Cardiac muscle cell (in vitro differentiated cells and primary cell): ENCODE results near the gene PFKL. TPM values are rescaled to one million over a fixed set of nuclear protein-coding genes. Genes with fewer than 3 reads are reported as not detected.
"Not testable (repeated sequence)": the region's sequence is repeated elsewhere in the genome, so short reads cannot be mapped to it uniquely, and the experiment has no call there.

Source experiments
- DNase-seq, 2 donors: peaks; one replicate each; pipeline versions ENCODE4 v3.0.0 to v3.0.0-alpha.2; 2010 to 2017; ENCODE audit warnings: low read depth in 1 of 2, low spot score in 1 of 2
- H3K27ac ChIP-seq: fragments of 200-600 bp; sonication (generic); 2 replicates; pipeline ENCODE4 v1.5.1; 2016
- H3K27me3 ChIP-seq: fragments of 200-600 bp; sonication (generic); 2 replicates; pipeline ENCODE4 v1.6.0; 2016; ENCODE audit warnings: control low read depth
- H3K36me3 ChIP-seq: fragments of 200-600 bp; sonication (generic); 2 replicates; pipeline ENCODE4 v1.5.1; 2016; ENCODE audit warnings: control low read depth
- H3K4me1 ChIP-seq: fragments of 200-600 bp; sonication (generic); 2 replicates; pipeline ENCODE4 v1.8.1; 2017; ENCODE audit warnings: low read depth, mild to moderate bottlenecking, mixed run types
- H3K4me3 ChIP-seq: fragments of 200-600 bp; sonication (generic); 2 replicates; pipeline ENCODE4 v1.5.1; 2016; ENCODE audit warnings: mild to moderate bottlenecking
- H3K9me3 ChIP-seq: fragments of 200-600 bp; sonication (generic); 2 replicates; pipeline ENCODE4 v1.5.1; 2017; ENCODE audit warnings: low read depth, mild to moderate bottlenecking, control low read depth
- polyA plus RNA-seq: library from polyadenylated mRNA; unstranded; fragments of >200 nt; fragmentation: Nextera tagmentation; extraction: Ambion mirVana; gene quantifications from 2 replicates; pipeline ENCODE4 v1.2.1, GENCODE V29; 2016
- total RNA-seq: library from RNA; depleted of rRNA; stranded (reverse); fragments of >200 nt; gene quantifications from 2 replicates; pipeline ENCODE4 v1.2.3, GENCODE V29; 2016
- TF ChIP-seq, protein P1 (sequence below): IDR thresholded peaks from 2 replicates; pipeline ENCODE4 v1.5.1; 2012; ENCODE audit warnings: low read depth, mild to moderate bottlenecking, low read length

The PFKL gene
- total and polyA plus RNA-seq, 2 experiments from 2014 or later: 204 to 213 TPM

DNA sequence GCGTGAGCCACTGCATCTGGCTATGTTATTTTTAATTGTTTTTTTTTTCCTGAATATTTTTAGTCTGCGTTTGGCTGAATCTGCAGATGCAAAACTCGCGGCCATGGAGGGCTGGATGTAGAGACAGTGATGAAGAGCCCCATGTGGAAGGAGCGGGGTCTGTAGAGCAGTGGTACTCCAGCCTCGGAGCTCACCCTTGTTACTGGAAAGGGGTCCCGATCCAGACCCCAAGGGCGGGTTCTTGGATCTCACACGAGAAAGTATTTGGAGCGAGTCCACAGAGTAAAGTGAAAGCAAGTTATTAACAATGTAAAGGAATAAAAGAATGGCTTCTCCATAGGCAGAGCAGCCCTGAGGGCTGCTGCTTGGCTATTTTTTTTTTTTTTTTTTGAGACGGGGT, 56.3 kb downstream of the PFKL start:
- H3K27me3 ChIP-seq: no peaks in the 10 kb centered on the region
- H3K4me3 ChIP-seq: no peak overlapping the region
- TF ChIP-seq, protein P1, sequence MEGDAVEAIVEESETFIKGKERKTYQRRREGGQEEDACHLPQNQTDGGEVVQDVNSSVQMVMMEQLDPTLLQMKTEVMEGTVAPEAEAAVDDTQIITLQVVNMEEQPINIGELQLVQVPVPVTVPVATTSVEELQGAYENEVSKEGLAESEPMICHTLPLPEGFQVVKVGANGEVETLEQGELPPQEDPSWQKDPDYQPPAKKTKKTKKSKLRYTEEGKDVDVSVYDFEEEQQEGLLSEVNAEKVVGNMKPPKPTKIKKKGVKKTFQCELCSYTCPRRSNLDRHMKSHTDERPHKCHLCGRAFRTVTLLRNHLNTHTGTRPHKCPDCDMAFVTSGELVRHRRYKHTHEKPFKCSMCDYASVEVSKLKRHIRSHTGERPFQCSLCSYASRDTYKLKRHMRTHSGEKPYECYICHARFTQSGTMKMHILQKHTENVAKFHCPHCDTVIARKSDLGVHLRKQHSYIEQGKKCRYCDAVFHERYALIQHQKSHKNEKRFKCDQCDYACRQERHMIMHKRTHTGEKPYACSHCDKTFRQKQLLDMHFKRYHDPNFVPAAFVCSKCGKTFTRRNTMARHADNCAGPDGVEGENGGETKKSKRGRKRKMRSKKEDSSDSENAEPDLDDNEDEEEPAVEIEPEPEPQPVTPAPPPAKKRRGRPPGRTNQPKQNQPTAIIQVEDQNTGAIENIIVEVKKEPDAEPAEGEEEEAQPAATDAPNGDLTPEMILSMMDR: no peak
- no peaks in the 10 kb centered on the region for H3K9me3 ChIP-seq
- H3K4me1 ChIP-seq: no peaks in the 10 kb centered on the region
- H3K27ac ChIP-seq: no peak overlapping the region
- no peaks in the 10 kb centered on the region for H3K36me3 ChIP-seq
- DNase-seq: no peak

DNA sequence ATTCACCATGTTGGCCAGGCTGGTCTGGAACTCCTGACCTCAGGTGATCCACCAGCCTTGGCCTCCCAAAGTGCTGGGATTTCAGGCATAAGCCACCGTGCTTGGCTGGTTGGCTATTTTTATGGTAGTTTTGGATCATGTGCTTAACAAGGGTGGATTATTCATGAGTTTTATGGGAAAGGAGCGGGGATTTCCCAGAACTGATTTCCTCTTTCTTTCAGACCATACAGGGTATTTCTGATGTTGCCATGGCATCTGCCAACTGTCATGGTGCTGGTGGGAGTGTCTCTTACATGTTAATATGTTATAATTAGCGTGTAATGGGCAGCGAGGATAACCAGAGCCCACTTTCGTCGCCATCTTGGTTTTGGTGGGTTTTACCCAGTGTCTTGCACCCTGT, 56.8 kb downstream of the PFKL start:
- H3K4me3 ChIP-seq: no peak overlapping the region
- TF ChIP-seq, protein P1: no peak
- H3K36me3 ChIP-seq: no peaks in the 10 kb centered on the region
- no peaks in the 10 kb centered on the region for H3K27me3 ChIP-seq
- no peaks in the 10 kb centered on the region for H3K9me3 ChIP-seq
- no peak overlapping the region for H3K27ac ChIP-seq
- no peaks in the 10 kb centered on the region for H3K4me1 ChIP-seq
- no peak for DNase-seq

GRCh38 chr21:44357064-44357837, 57.4 kb downstream of the PFKL start:
- DNase-seq: no peak
- Histone ChIP-seq H3K27me3 (no peaks in the 10 kb centered on the region), H3K4me3 (no peak overlapping the region), H3K9me3 (no peaks in the 10 kb centered on the region), H3K36me3 (no peaks in the 10 kb centered on the region), H3K27ac (no peak overlapping the region), H3K4me1 (no peaks in the 10 kb centered on the region)
- TF ChIP-seq, protein P1: no peak

GRCh38 chr21:44359396-44359795, 59.5 kb downstream of the PFKL start:
- no peaks in the 10 kb centered on the region for H3K4me1 ChIP-seq
- no peak overlapping the region for H3K27ac ChIP-seq
- no peaks in the 10 kb centered on the region for H3K27me3 ChIP-seq
- H3K4me3 ChIP-seq: no peak overlapping the region
- DNase-seq: no peak
- TF ChIP-seq, protein P1: no peak
- no peaks in the 10 kb centered on the region for H3K36me3 ChIP-seq
- no peaks in the 10 kb centered on the region for H3K9me3 ChIP-seq

GRCh38 chr21:44360159-44360558, 60.3 kb downstream of the PFKL start:
- H3K27ac ChIP-seq: no peak overlapping the region
- TF ChIP-seq, protein P1: no peak
- no peak overlapping the region for H3K4me3 ChIP-seq
- no peaks in the 10 kb centered on the region for H3K4me1 ChIP-seq
- no peaks in the 10 kb centered on the region for H3K27me3 ChIP-seq
- H3K36me3 ChIP-seq: no peaks in the 10 kb centered on the region
- no peaks in the 10 kb centered on the region for H3K9me3 ChIP-seq
- DNase-seq: no peak

GRCh38 chr21:44361903-44362302, 62.0 kb downstream of the PFKL start:
- H3K36me3 ChIP-seq, H3K4me3 ChIP-seq, H3K27me3 ChIP-seq, H3K27ac ChIP-seq, DNase-seq, H3K9me3 ChIP-seq, H3K4me1 ChIP-seq: not testable (repeated sequence)
